ENCODE data around the gene THUMPD3.

THUMPD3 gene

GRCh38 chr3:9422712-9423424 lies 60.0 kb downstream of the THUMPD3 start:
- DNase-seq (ENCODE audit: low read depth): peak; percentile 91

- no peak for DNase-seq (ENCODE audit: low read depth)
Observed at GRCh38 chr3:9428411-9428810, 65.6 kb downstream of the THUMPD3 start.

- DNase-seq (ENCODE audit: low read depth): no peak
Observed at GRCh38 chr3:9430733-9431132, 67.9 kb downstream of the THUMPD3 start.

- no peak for DNase-seq (ENCODE audit: low read depth)
Observed at GRCh38 chr3:9433627-9434521, 71.0 kb downstream of the THUMPD3 start.

- no peak for DNase-seq (ENCODE audit: low read depth)
Observed at GRCh38 chr3:9435316-9435715, 72.5 kb downstream of the THUMPD3 start.

Data from HS-5 (cell line).